SH-SY5Y (cell line): ENCODE measurements around the gene SH3TC2.

Experiments
- GATA2 ChIP-seq: IDR thresholded peaks from 2 replicates; pipeline ENCODE4 v1.6.1; 2011; ENCODE audit warnings: mild to moderate bottlenecking, low read depth, low read length
- GATA3 ChIP-seq: IDR thresholded peaks from 2 replicates; pipeline ENCODE4 v1.6.1; 2011; ENCODE audit warnings: low read depth, mild to moderate bottlenecking, low read length, moderate library complexity

DNA sequence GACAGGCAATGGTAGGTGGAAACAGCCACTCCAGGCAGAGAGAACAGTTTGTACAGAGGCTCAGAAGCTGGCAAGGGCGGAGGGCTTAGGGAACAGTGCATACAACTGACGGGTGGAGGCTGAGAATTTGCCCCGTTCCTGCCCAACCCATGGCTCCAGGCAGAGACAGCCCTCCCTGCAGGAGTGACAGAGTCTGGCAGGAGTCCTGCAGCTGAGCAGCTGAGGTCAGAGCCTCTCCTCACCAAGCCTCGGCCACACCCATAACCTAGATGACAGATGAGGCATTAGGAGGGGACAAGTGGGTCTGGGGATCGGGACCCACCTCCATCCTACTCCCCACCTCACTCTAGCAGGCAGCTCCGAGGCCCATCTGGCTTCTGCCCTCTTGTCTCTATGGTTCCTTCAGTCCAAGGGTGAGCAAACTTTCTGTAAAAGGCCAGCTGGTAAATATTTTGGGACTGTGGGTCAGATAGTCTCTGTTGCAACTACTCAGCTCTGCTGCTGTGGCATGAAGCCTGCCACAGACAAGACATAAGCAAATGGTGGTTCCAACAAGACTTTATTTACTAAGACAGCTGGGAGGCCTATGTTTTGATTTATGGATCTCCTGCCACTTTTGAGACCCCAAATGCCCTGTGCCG lies 83.7 kb downstream of the SH3TC2 start:
- TF ChIP-seq GATA3 (no peak), GATA2 (no peak)
